HG03045 (cell line): ENCODE results near the gene LPA.

ENCODE experiments used
- ATAC-seq: cut with Tn5 transposase; IDR thresholded peaks from one replicate; pipeline ENCODE4 v1.9.1; 2021; ENCODE audit warnings: mild to moderate bottlenecking, moderate library complexity; ENCODE audit not compliant: unreplicated experiment

LPA gene

GRCh38 chr6:160520043-160520904, 143.8 kb downstream of the LPA start:
- peak; percentile 75 for ATAC-seq

GRCh38 chr6:160519603-160520042, 144.5 kb downstream of the LPA start:
- peak; percentile 87 for ATAC-seq

GRCh38 chr6:160519133-160519532, 144.9 kb downstream of the LPA start:
- no peak for ATAC-seq

GRCh38 chr6:160513836-160514235, 150.2 kb downstream of the LPA start:
- ATAC-seq, result no peak

GRCh38 chr6:160510976-160511617, 153.0 kb downstream of the LPA start:
- no peak for ATAC-seq

- no peak for ATAC-seq
Observed at GRCh38 chr6:160510199-160510598, 153.9 kb downstream of the LPA start.

GRCh38 chr6:160509610-160510009, 154.5 kb downstream of the LPA start:
- ATAC-seq, result no peak

GRCh38 chr6:160508599-160508998, 155.5 kb downstream of the LPA start:
- no peak for ATAC-seq

- ATAC-seq, result no peak
Observed at GRCh38 chr6:160507420-160507819, 156.7 kb downstream of the LPA start.

GRCh38 chr6:160505970-160506369, 158.1 kb downstream of the LPA start:
- no peak for ATAC-seq

- ATAC-seq, result no peak
Observed at GRCh38 chr6:160500639-160501038, 163.4 kb downstream of the LPA start.

- no peak for ATAC-seq
Observed at GRCh38 chr6:160494576-160494975, 169.5 kb downstream of the LPA start.

GRCh38 chr6:160489091-160489490, 175.0 kb downstream of the LPA start:
- ATAC-seq, result no peak

- ATAC-seq, result no peak
Observed at GRCh38 chr6:160487116-160487515, 177.0 kb downstream of the LPA start.
